K562 (cell line): ENCODE data around the gene FAM187B. TPM values are rescaled to one million over a fixed set of nuclear protein-coding genes. Genes with fewer than 3 reads are reported as not detected.

Experiments
- CBFA2T3 ChIP-seq: fragments of 450-650 bp; IDR thresholded peaks from 2 replicates; pipeline ENCODE4 v1.6.1; 2017
- GMEB1 ChIP-seq: fragments of 250-450 bp; sonication (Bioruptor Pico); IDR thresholded peaks from 2 replicates; pipeline ENCODE4 v1.4.0; 2020; ENCODE audit warnings: mild to moderate bottlenecking
- HDAC1 ChIP-seq, 2 experiments: fragments of 450-650 bp; IDR thresholded peaks; 2 replicates each; pipeline ENCODE4 v1.6.1; 2016 to 2017; ENCODE audit warnings: inconsistent platforms in 1 of 2, mild to moderate bottlenecking in 1 of 2, moderate library complexity in 1 of 2
- MAZ ChIP-seq, 2 experiments: fragments of 450-650 bp in 1 of 2; sonication (generic) in 1 of 2; formaldehyde crosslinking; IDR thresholded peaks in 1 of 2; conservative IDR thresholded peaks in 1 of 2; 2 replicates each; pipeline versions ENCODE4 v1.4.0 to v1.5.0; 2020; ENCODE audit warnings: mild to moderate bottlenecking in 1 of 2, missing genetic modification reagents in 1 of 2
- MCM5 ChIP-seq: fragments of 450-650 bp; IDR thresholded peaks from 2 replicates; pipeline ENCODE4 v1.6.1; 2016; ENCODE audit warnings: low read depth
- NONO ChIP-seq, 2 experiments: fragments of 200-400 bp in 1 of 2; fragments of 450-650 bp in 1 of 2; formaldehyde crosslinking in 1 of 2; IDR thresholded peaks; 2 replicates each; pipeline ENCODE4 v1.6.1; 2017; ENCODE audit warnings: low read depth in 2 of 2, mild to moderate bottlenecking in 2 of 2, moderate library complexity in 2 of 2, low read length in 1 of 2
- PATZ1 ChIP-seq: fragments of 250-450 bp; sonication (Bioruptor Pico); IDR thresholded peaks from 2 replicates; pipeline ENCODE4 v1.5.0; 2020; ENCODE audit warnings: mild to moderate bottlenecking, borderline replicate concordance
- POLR2AphosphoS2 ChIP-seq: IDR thresholded peaks from 2 replicates; pipeline ENCODE4 v1.6.1; 2012; ENCODE audit warnings: low read length, improper control_type of control experiment
- PPARD ChIP-seq: fragments of 250-450 bp; sonication (Bioruptor Pico); IDR thresholded peaks from 2 replicates; pipeline ENCODE4 v1.8.0; 2022; ENCODE audit warnings: inconsistent platforms, mild to moderate bottlenecking, moderate library complexity
- RBM17 ChIP-seq: fragments of 200-400 bp; formaldehyde crosslinking; IDR thresholded peaks from 2 replicates; pipeline ENCODE4 v1.6.1; 2017; ENCODE audit warnings: low read depth, mild to moderate bottlenecking, low read length, borderline replicate concordance
- RBM25 ChIP-seq: fragments of 200-400 bp; formaldehyde crosslinking; IDR thresholded peaks from 2 replicates; pipeline ENCODE4 v1.6.1; 2018; ENCODE audit warnings: low read length, low read depth, moderate library complexity; ENCODE audit not compliant: severe bottlenecking
- RERE ChIP-seq: sonication (generic); formaldehyde crosslinking; IDR thresholded peaks from 2 replicates; pipeline ENCODE4 v1.8.0; 2023; ENCODE audit warnings: missing genetic modification reagents, mild to moderate bottlenecking, borderline replicate concordance
- SLC30A9 ChIP-seq: fragments of 250-450 bp; sonication (Bioruptor Pico); IDR thresholded peaks from 2 replicates; pipeline ENCODE4 v1.8.0; 2022; ENCODE audit warnings: mild to moderate bottlenecking, moderate library complexity
- TBL1XR1 ChIP-seq, 2 experiments: IDR thresholded peaks; 2 replicates each; pipeline ENCODE4 v1.6.1; 2012; ENCODE audit warnings: improper control_type of control experiment in 2 of 2, low read length in 2 of 2, mild to moderate bottlenecking in 1 of 2
- ZBTB43 ChIP-seq: sonication (generic); formaldehyde crosslinking; IDR thresholded peaks from 2 replicates; pipeline ENCODE4 v1.8.0; 2023; ENCODE audit warnings: mild to moderate bottlenecking, missing genetic modification reagents
- ZNF75A ChIP-seq: fragments of 450-650 bp; formaldehyde crosslinking; IDR thresholded peaks from 2 replicates; pipeline ENCODE4 v1.4.0; 2020; ENCODE audit warnings: mild to moderate bottlenecking
- polyA plus RNA-seq, 8 experiments: library from polyadenylated mRNA; depleted of rRNA in 4 of 8; stranded (reverse) in 5 of 8; unstranded in 3 of 8; fragments of >200 nt; fragmentation: Nextera tagmentation in 2 of 8; fragmentation: Illumina TruSeq in 1 of 8; extraction: Ambion mirVana in 2 of 8; extraction: Trizol in 1 of 8; gene quantifications; 2 replicates each; pipeline versions ENCODE4 v1.2.1 to v1.2.3, GENCODE V29; 2011 to 2014; ENCODE audit warnings: inconsistent platforms in 1 of 8, missing spikeins in 1 of 8
- total RNA-seq, 7 experiments: library from RNA; depleted of rRNA in 6 of 7; stranded (reverse); fragments of >200 nt in 6 of 7; fragmentation: Illumina TruSeq in 2 of 7; extraction: Trizol in 2 of 7; gene quantifications; 2 replicates each; pipeline versions ENCODE4 v1.2.1 to v1.2.3, GENCODE V29; 2011 to 2021; ENCODE audit warnings: low replicate concordance in 1 of 7

FAM187B gene
- total and polyA plus RNA-seq, 9 of the 15 experiments (the other 6 are each of a cell fraction or from before 2014, with no cell fraction given), result 0.04 to 0.09 TPM; not detected in 7

GRCh38 chr19:35247526-35248309 lies 19.2 kb upstream of the FAM187B start (continued):
- TF ChIP-seq GMEB1 (CRISPR knock-in tag) (no peak), CBFA2T3 (peak; percentile 66), ZBTB43 (no peak), SLC30A9 (CRISPR knock-in tag) (no peak), MAZ (CRISPR knock-in tag; conservative IDR thresholded peaks at IDR 0.05 in 1 of 2, IDR thresholded peaks at IDR 0.05 in 1 of 2) (peak; percentile 60 to 91; a peak in 3 of 4 replicates), RERE (CRISPR knock-in tag) (no peak), RBM17 (no peak), NONO (IDR thresholded peaks at IDR 0.05; ENCODE audit: low read depth in 2 of 2, low read length in 1 of 2) (no peak), PATZ1 (CRISPR knock-in tag) (no peak), HDAC1 (IDR thresholded peaks at IDR 0.05) (peak; percentile 69 to 93; a peak in 3 of 4 replicates), ZNF75A (no peak), PPARD (CRISPR knock-in tag) (no peak), RBM25 (peak; percentile 76), TBL1XR1 (IDR thresholded peaks at IDR 0.05; ENCODE audit: low read length in 2 of 2) (peak in 1 of 2 experiments; percentile 15; a peak in 3 of 4 replicates), POLR2AphosphoS2 (no peak), MCM5 (no peak)
